HG03097 (cell line): ENCODE results near the gene MIS18A.

Experiments
- ATAC-seq: cut with Tn5 transposase; IDR thresholded peaks from one replicate; pipeline ENCODE4 v1.9.1; 2021; ENCODE audit not compliant: unreplicated experiment, low FRiP score

MIS18A gene

DNA sequence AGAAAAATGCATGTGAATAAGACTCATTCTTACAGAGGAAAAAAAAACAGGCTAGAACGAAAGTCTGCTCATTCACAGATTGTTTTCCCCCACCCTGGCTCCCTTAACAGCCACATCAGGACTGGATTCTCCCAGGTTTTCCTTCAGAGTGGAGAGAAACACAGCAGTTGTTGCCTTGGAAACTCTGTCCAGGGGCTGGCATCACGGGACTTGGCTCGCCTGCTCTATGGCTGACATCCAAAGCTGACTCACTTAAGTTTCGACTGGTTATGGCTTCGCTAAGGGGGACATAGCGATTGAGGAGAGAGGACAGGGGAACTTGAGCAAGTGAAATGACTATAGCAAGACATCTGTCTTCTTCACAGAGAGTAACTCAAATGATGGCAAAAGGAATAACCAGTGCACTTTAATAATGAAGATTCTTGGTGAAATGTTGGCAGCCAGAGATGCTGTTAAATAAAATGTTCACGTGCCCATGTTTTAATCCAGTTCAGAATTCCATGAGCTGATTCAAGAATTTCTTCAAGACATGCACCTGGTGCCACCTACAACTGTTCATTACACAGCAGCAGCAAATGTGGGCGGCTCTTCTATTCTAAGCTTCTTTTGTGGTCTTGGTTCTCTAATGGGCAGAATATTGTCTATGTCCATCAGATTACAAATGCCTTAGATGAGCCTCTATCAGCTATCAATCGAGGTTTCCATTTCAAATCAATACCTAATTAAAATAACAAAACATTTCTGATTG is 21.8 kb downstream of the MIS18A start:
- no peak for ATAC-seq

DNA sequence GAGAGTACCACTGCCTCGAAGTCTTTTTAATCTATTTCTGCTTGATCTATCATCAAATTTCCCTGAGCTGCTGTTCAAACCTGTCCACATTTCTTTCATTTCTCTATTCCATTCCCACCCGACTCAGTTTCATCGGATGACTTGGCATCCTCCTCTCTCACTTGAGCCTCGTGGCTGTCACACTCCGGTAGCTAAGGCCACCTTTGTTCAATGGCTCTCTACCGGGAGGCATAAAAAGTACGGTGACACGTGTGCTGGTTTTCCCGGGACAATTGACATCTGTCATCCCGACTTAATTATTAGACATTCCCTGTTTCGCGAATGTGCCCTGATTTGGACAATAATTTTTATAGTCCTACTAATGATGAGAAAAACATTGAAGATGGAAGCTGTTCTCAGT is 22.6 kb downstream of the MIS18A start:
- no peak for ATAC-seq

DNA sequence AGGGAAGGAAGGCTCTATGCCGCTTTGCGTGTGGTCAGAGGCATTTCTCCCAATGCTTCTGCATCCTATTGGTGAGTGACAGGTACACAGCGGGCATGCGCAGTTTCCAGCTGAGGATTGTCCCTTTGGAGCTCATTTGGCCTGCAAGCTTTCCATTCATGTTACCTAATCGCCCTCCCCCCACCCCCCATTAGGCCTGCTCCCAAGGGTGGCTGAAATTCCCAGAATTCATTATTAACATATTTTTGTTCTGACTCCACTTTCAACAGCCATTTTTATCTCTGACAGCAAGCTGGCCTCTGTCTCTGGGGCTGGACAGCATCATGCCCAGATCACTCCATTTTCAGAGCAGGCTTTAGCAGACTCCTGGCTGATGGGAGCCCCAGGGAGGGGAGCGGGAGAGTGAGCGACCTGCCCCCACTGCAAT is 25.6 kb downstream of the MIS18A start:
- no peak for ATAC-seq

DNA sequence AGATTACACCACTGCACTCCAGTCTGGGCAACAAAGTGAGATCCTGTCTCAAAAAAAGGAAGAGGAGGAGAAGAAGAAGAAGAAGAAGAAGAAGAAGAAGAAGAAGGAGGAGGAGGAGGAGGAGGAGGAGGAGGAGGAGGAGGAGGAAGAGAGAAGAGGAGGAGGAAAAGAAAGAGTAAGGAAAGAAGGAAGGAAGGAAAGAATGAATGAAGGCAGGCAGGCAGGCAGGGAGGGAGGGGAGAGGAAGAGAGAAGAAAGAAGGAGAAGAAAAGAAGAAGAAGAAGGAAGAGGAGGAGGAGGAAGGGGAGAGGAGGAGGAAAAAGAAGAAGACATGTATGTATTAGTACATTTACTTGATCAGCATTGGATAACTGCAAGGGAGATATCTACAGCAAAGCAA is 26.7 kb downstream of the MIS18A start:
- ATAC-seq = no peak

DNA sequence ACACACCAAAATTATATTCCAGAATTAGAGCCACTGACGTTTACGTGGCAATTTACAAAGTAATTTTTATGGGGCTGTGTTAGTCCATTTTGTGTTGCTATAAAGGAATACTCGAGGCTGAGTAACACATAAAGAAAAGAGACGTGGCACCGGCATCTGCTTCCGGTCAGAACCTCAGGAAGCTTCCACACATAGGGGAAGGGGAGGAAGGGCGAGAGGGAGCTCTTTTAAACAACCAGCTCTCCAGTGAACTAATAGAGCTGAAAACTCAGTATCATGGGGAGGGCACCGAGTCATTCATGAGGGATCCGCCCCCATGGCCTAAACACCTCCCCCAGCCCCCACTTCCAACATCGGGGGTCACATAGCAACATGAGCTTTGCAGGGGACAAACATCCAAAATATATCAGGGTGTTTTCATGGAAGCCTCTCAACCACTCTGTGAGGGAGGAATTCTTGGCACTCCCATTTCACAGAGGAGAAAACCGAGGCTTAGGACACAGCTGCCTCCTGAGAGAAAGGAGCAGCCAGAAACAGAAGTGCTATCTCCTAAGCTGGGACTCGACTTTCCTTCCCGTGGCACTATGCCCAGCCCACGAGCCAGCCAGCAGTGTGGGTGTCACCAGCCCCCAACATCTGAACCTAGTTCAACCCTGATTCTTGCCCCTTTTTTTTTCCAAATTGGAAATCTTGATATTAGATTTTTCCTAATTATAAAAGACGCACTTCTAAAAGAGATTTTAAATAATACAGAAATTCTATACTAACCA is 29.2 kb downstream of the MIS18A start:
- ATAC-seq = no peak

DNA sequence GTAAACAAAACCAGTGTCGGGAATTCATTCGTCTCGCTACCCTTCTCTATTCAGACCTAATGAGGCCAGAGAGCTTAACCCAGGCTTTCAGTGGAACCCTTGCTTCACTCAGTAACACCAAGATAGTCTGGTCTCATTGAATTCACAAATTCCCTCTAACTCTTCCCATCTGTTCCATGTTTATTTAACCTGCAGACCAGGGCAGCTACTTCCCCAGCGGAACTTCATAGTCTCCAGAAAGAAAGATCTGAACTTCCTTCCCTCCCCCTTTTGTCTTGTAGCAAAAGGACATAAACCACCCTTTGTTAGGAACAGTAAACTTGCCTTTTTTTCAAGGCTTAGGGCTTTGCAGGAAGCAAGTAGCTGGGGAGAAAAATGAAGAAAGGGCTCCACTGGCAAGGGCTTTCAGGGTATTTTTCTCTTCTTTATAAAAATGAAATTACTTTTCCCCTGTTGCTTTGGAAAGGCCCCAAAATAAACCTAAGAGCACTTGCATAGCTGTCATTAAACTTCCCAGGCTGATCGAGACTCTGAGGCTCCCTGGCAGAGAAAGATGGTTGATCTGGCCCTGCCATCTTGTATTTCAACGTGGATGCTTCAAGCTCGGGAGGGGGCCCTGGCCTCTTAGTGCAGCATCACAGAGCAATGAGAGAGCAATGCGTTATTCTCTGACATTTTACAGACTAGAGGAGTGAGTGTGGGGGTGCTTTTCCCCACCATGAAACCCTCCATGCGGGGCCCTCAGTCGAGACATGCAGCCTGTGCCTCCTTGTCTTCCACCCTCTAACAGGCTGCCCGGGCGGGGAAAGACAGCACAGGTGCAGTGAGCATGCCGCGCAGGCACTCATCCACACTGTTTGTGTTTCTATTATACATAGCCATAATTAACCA is 30.0 kb downstream of the MIS18A start:
- ATAC-seq = no peak

DNA sequence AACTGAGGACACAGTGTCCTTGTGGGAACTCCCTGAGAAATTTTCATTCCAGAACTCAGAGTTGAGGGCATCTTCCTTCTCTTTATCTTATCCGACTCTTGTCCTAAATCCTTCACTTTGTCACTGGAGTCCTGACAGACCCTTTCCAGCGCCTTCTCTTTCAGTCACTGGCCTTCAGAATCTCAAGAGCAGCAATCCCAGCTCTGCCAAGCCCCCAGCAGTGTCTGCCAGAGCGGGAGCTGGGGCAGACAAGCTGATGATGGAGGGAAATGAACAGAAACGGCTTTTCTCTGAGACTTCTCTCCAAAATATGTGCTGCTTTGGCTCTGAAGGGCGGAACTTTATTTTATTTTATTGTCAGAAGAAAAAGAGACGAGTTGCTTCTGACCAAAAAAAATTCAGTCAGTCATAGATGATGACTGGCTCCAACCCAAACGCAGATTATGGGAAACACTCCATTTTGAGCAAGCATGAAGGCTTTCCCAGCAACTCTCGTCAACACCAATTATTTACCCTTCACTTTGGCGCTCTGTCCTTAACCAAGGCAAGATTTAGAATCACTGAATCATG is 32.2 kb downstream of the MIS18A start:
- no peak for ATAC-seq

DNA sequence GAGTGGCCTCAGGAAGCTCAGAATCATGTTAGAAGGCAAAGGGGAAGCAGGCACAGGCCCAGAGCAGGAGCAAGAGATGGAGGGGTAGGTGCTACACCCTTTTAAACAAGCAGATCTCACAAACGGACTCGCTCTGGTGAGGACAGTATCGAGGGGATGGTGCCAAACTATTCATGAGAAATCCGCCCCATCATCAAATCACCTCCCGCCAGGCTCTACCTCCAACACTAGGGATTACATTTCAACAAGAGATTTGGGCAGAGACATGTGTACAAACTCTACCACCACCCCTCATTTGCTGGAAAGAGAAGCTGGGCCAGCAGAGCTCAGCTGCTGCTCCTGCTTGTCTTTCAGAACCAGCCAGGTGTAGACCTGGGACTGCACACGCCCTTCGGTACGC is 32.9 kb downstream of the MIS18A start:
- ATAC-seq = no peak

DNA sequence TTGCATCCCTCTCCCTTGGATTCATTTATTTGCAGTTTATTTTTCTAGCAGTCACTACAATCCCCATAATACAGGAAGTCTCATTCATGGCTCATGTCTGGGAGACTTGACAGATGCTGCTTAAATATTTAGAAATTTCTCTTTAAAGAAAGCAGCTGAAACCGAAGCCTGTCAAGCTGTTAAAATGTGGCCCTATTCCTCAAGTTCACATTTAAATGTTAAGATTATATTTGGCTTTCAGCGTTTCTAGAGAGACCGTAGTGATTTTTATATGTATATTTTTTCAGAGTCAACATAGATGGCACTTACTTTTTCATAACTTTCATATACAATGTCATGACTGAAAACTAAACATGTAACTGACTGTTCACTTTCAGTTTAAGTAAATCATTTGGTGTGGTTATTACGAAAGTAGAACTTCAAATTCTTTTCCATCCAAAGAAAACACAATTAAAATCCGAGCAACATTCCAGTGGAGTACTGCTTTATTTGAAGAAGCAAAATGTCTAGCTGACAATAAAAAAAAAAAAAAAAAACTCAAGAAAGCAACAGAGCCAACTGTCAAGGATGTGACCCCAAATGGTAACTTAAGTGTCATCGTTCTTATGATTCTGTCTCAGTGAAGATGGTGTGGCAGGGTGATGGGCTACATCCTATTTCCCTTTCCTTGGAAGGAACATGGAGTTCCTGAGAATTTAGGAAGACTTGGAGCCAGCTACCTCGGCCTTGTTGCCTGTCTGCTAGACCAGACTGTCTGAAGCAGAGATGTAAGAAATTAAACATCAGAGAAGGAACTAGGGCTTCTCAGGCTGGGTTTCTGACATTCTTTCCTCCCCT is 37.8 kb downstream of the MIS18A start:
- no peak for ATAC-seq

DNA sequence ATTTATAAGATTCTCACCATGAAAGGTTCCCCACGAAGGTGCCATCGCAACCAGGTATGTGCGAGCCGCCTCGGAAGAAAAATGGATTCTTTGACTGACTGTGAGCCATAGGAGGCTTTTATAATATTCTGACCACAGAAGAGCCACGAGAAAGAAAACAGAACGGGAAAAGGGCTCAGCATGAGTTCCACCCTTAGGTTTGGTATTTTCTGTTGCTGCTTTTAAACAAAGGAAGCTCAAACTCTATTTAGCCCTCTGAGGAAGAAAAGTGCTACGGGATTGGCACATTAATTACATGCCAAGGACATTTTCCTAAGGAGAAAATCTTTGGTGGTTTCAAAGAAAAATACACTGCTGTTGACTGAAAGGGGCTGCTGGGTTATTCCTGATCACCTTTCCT is 39.3 kb downstream of the MIS18A start:
- ATAC-seq = no peak

DNA sequence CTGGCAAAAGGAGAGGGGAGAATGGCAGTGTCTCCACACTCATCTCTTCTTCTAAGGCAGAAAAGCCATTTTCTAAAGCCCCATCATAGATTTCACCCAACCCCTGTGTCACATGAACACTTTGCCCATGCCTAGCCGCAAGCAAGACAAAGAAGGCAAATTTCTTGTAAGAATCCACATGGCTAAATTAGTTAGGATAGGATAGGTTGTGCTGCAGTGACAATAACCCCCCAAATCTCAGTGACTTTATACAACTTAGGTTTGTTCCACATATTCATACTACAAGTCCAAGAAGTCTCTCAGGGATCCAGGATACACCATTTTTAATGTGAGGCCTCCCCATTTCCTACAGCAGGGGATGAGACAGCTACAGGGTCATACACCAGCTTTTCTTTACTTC is 40.8 kb downstream of the MIS18A start:
- no peak for ATAC-seq

DNA sequence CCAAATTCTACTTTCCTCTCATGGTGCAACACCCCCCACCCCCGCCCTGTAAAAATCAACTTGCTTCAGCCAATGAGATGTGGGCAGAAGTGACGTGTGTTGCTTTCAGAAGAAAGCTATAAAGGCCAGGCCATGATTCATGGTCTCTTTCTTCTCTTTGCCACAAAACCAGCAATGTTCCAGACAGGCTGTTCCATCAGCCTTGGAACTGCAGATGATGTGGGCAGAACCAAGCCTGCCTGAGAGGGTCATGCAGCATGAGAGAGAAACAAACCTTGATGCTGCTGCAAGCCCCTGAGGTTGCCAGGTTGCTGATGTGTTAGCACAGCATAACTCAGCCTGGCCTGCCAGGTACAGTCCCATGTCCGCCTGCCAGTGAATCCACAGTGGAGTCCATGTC is 41.8 kb downstream of the MIS18A start:
- no peak for ATAC-seq

DNA sequence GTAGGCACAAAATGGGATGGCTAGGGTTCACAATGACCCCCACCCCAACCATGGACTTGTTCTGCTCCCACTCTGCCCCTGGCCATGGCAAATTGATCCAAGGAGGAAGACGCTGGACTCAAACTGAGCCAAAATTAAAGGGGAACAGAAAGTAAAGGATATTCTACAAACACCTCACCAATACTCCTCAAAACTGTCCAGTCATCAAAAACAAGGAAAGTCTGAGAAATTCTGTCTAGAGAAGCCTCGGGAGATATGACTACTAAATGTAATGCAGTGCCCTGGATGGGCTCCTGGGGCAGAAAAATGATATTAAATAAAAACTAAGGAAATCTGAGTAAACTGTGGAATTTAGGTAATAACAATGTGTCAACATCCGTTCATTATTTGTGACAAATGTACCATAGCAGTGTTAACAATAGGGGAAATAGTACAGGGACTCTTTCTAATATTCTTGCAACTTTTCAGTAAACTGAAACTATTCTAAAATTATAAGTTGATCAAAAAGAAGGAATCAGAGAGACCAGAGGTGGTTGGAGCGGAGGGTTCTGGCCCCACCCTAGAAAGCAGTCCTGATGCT is 45.0 kb downstream of the MIS18A start:
- no peak for ATAC-seq

DNA sequence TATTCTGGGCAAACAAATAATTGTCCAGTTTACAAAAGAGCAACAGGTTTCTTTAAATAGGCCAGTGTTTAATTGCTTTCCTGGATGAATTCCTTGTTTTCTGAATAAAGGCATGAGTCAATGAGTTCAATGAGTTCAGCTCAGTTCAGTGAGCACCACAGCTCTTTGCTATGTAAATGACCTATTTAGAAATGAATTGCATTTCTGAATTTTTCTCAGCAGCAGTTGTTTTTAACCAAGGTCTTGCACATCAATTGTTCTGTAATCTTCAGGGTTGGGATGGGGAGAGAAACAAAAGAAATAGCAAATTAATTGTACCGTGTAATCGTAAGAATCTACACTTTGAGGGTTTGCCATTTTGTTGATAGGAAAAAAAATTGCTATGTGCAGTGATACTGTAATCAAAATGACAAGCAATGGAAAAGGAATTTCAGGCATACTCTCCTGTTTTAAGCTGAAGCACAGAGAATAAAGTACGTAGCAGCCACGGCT is 45.7 kb downstream of the MIS18A start:
- ATAC-seq = no peak

DNA sequence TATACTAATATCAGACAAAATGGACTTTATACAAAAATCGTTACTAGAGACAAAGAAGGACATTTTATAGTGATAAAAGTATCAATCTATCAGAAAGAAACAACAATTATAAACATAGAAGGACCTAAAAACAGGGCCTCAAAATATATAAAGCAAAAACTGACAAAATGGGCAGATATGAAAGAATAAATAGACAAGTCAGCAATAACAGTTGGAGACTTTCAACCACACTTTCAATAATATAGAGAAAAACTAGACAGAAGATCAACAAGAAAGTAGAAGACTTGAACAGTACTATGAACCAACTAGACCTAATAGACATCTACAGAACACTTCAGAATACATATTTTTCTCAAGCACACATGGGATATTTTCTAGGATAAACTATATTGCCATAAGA is 52.4 kb downstream of the MIS18A start:
- no peak for ATAC-seq
